HEK293 (cell line): ENCODE data around the gene KRT13.
A peak's percentile ranks its signal among the peaks of the same experiment; 100 is the strongest.

Experiments used
- CTCF ChIA-PET: fragments of 350-600 bp; formaldehyde crosslinking; extraction: SDS; loops from one replicate; lab custom pipeline; 2021; ENCODE audit warnings: antibody characterized with exemption; lab: Yijun Ruan, JAX
- POLR2A ChIA-PET: fragments of 300-600 bp; formaldehyde crosslinking; extraction: SDS; loops from one replicate; lab custom pipeline; 2020; ENCODE audit warnings: antibody characterized with exemption, inconsistent platforms; lab: Yijun Ruan, JAX
- H3K27ac ChIP-seq: fragments of 200-500 bp; sonication (Bioruptor generic); 2 replicates; pipeline ENCODE4 v1.5.1; 2014; ENCODE audit warnings: low read depth, low read length, control low read depth, inconsistent platforms; ENCODE audit errors: extremely low read depth
- H3K36me3 ChIP-seq, 2 experiments: fragments of 200-500 bp in 1 of 2; sonication (Bioruptor generic) in 1 of 2; 1 replicate in 1 of 2; 2 replicates in 1 of 2; pipeline ENCODE4 v1.5.1; 2014 to 2017; ENCODE audit warnings: inconsistent platforms in 2 of 2, low read length in 2 of 2; ENCODE audit not compliant: control insufficient read depth in 2 of 2, insufficient read depth in 1 of 2
- H3K4me1 ChIP-seq: fragments of 200-500 bp; sonication (Bioruptor generic); 2 replicates; pipeline ENCODE4 v1.5.1; 2014; ENCODE audit warnings: mild to moderate bottlenecking, low read length, inconsistent platforms; ENCODE audit not compliant: control insufficient read depth, insufficient read depth
- H3K4me3 ChIP-seq: 2 replicates; pipeline ENCODE4 v1.5.1; 2011; ENCODE audit warnings: low read depth, mild to moderate bottlenecking, control low read depth, low read length, moderate library complexity
- H3K9me3 ChIP-seq: fragments of 200-500 bp; sonication (Bioruptor generic); 2 replicates; pipeline ENCODE4 v1.5.1; 2014; ENCODE audit warnings: low read depth, low read length, inconsistent platforms; ENCODE audit not compliant: control insufficient read depth, insufficient read depth
- BCL11A ChIP-seq: fragments of 450-650 bp; formaldehyde crosslinking; IDR thresholded peaks from 2 replicates; pipeline ENCODE4 v1.5.1; 2016; ENCODE audit warnings: low read depth, missing biosample characterization, missing genetic modification characterization
- GLI4 ChIP-seq: fragments of 450-650 bp; formaldehyde crosslinking; IDR thresholded peaks from 2 replicates; pipeline ENCODE4 v1.5.1; 2016; ENCODE audit warnings: missing biosample characterization, missing genetic modification characterization
- GLIS1 ChIP-seq: fragments of 450-650 bp; formaldehyde crosslinking; IDR thresholded peaks from 2 replicates; pipeline ENCODE4 v1.5.1; 2016; ENCODE audit warnings: missing biosample characterization, missing genetic modification characterization
- INSM2 ChIP-seq: fragments of 450-650 bp; formaldehyde crosslinking; IDR thresholded peaks from 2 replicates; pipeline ENCODE4 v1.5.1; 2016; ENCODE audit warnings: missing biosample characterization, missing genetic modification characterization
- SP2 ChIP-seq: fragments of 450-650 bp; formaldehyde crosslinking; IDR thresholded peaks from 2 replicates; pipeline ENCODE4 v1.5.1; 2016; ENCODE audit warnings: missing biosample characterization, missing genetic modification characterization
- SP7 ChIP-seq: fragments of 450-650 bp; formaldehyde crosslinking; IDR thresholded peaks from 2 replicates; pipeline ENCODE4 v1.5.1; 2016; ENCODE audit warnings: missing biosample characterization, missing genetic modification characterization
- ZBTB17 ChIP-seq: fragments of 450-650 bp; formaldehyde crosslinking; IDR thresholded peaks from 2 replicates; pipeline ENCODE4 v1.5.1; 2016; ENCODE audit warnings: missing biosample characterization, missing genetic modification characterization
- ZFHX2 ChIP-seq: fragments of 450-650 bp; formaldehyde crosslinking; conservative IDR thresholded peaks from 2 replicates; pipeline ENCODE4 v1.5.1; 2016; ENCODE audit warnings: missing biosample characterization, missing genetic modification characterization
- ZFP69B ChIP-seq: fragments of 450-650 bp; formaldehyde crosslinking; IDR thresholded peaks from 2 replicates; pipeline ENCODE4 v1.5.1; 2016; ENCODE audit warnings: missing biosample characterization, missing genetic modification characterization
- ZNF140 ChIP-seq: fragments of 450-650 bp; formaldehyde crosslinking; IDR thresholded peaks from 2 replicates; pipeline ENCODE4 v1.5.1; 2016; ENCODE audit warnings: missing biosample characterization, missing genetic modification characterization
- ZNF2 ChIP-seq: fragments of 450-650 bp; formaldehyde crosslinking; IDR thresholded peaks from 2 replicates; pipeline ENCODE4 v1.5.1; 2016; ENCODE audit warnings: missing biosample characterization, missing genetic modification characterization
- ZNF26 ChIP-seq: fragments of 450-650 bp; formaldehyde crosslinking; IDR thresholded peaks from 2 replicates; pipeline ENCODE4 v1.5.1; 2016; ENCODE audit warnings: missing biosample characterization, missing genetic modification characterization
- ZNF426 ChIP-seq: fragments of 450-650 bp; formaldehyde crosslinking; IDR thresholded peaks from 2 replicates; pipeline ENCODE4 v1.5.1; 2017; ENCODE audit warnings: missing biosample characterization, missing genetic modification characterization, mild to moderate bottlenecking, inconsistent platforms, moderate library complexity
- ZNF560 ChIP-seq: fragments of 450-650 bp; formaldehyde crosslinking; IDR thresholded peaks from 2 replicates; pipeline ENCODE4 v1.5.1; 2017; ENCODE audit warnings: missing biosample characterization, missing genetic modification characterization, borderline replicate concordance
- ZNF600 ChIP-seq: fragments of 450-650 bp; formaldehyde crosslinking; IDR thresholded peaks from 2 replicates; pipeline ENCODE4 v1.5.1; 2016; ENCODE audit warnings: missing biosample characterization, missing genetic modification characterization
- ZNF660 ChIP-seq: fragments of 450-650 bp; IDR thresholded peaks from 2 replicates; pipeline ENCODE4 v1.5.1; 2018; ENCODE audit warnings: missing biosample characterization, mild to moderate bottlenecking, missing genetic modification characterization
- ZNF692 ChIP-seq: fragments of 450-650 bp; formaldehyde crosslinking; IDR thresholded peaks from 2 replicates; pipeline ENCODE4 v1.5.1; 2016; ENCODE audit warnings: missing biosample characterization, missing genetic modification characterization
- ZSCAN4 ChIP-seq: fragments of 450-650 bp; formaldehyde crosslinking; IDR thresholded peaks from 2 replicates; pipeline ENCODE4 v1.5.1; 2017; ENCODE audit warnings: missing biosample characterization, missing genetic modification characterization

Gene KRT13

GRCh38 chr17:41530062-41531048, 24.9 kb upstream of the KRT13 start (continued):
- TF ChIP-seq GLIS1 = peak; percentile 44
- TF ChIP-seq ZSCAN4 = no peak
- peak; percentile 44 for TF ChIP-seq SP7 (tag by site-specific recombination)
- no peak for TF ChIP-seq ZNF560 (tag by site-specific recombination)
- TF ChIP-seq BCL11A = 0 out of 2 replicates have a peak, but pooled peaks have one; percentile 28

GRCh38 chr17:41529491-41529915, 24.1 kb upstream of the KRT13 start:
- CTCF ChIA-PET = interaction anchor here (1.0 to 4.8 kb wide), 7 partner anchors 11 to 136 kb away, joined by 3 to 55 read pairs (median 7); no protein-coding TSS in a partner anchor
- POLR2A ChIA-PET = interaction anchor here (1.6 to 1.8 kb wide), 2 partner anchors 136 to 159 kb away, joined by 5 to 13 read pairs; partner anchors contain the start of gene EIF1
- no peaks in the 10 kb centered on the region; a peak in 2 of 3 replicates for H3K36me3 ChIP-seq
- no peak for TF ChIP-seq ZBTB17 (tag by site-specific recombination)
- 0 out of 2 replicates have a peak, but pooled peaks have one; percentile 19 for TF ChIP-seq ZNF140 (tag by site-specific recombination)
- peak overlapping the region; percentile 32 for H3K27ac ChIP-seq
- H3K4me1 ChIP-seq = peaks cover 14% of the 10 kb centered on the region
- no peak overlapping the region for H3K4me3 ChIP-seq
- no peaks in the 10 kb centered on the region for H3K9me3 ChIP-seq

GRCh38 chr17:41528959-41529353, 23.5 kb upstream of the KRT13 start:
- POLR2A ChIA-PET = interaction anchor here (0.5 to 2.1 kb wide), 12 partner anchors 8 to 165 kb away, joined by 3 to 13 read pairs (median 6); partner anchors contain the start of genes EIF1 and KRT13
- CTCF ChIA-PET = interaction anchor here (0.6 to 4.8 kb wide), 6 partner anchors 13 to 647 kb away, joined by 3 to 55 read pairs (median 8); no protein-coding TSS in a partner anchor
- no peaks in the 10 kb centered on the region for H3K9me3 ChIP-seq
- H3K36me3 ChIP-seq = no peaks in the 10 kb centered on the region; a peak in 2 of 3 replicates
- H3K4me3 ChIP-seq = no peak overlapping the region
- H3K27ac ChIP-seq = peak overlapping the region; percentile 21; the same call in 1 of the 2 replicates
- H3K4me1 ChIP-seq = peaks cover 14% of the 10 kb centered on the region
- TF ChIP-seq ZNF600 (no peak), ZNF660 (tag by site-specific recombination) (no peak), ZFHX2 (no peak), ZNF26 (tag by site-specific recombination) (no peak), ZFP69B (no peak), ZNF692 (tag by site-specific recombination) (no peak), SP2 (tag by site-specific recombination) (no peak), GLI4 (tag by site-specific recombination) (peak; percentile 46; the same call in 1 of the 2 replicates), INSM2 (tag by site-specific recombination) (no peak), ZNF426 (tag by site-specific recombination) (no peak), GLIS1 (peak; percentile 78), ZNF2 (tag by site-specific recombination) (0 out of 2 replicates have a peak, but pooled peaks have one; percentile 1)
